Left colon (tissue), 2 donors: Measurements from ENCODE around the gene JMJD1C. TPM values are rescaled to one million over a fixed set of nuclear protein-coding genes. Genes with fewer than 3 reads are reported as not detected.
"Not testable (repeated sequence)": the region's sequence is repeated elsewhere in the genome, so short reads cannot be mapped to it uniquely, and the experiment has no call there.

ENCODE experiments used
- ATAC-seq: fragments of 200-7000 bp; cut with Tn5 transposase; one replicate; pipeline ENCODE4 v1.9.1; 2020; ENCODE audit warnings: mild to moderate bottlenecking, moderate library complexity
- DNase-seq, 2 donors: peaks; one replicate each; pipeline ENCODE4 v3.0.0-alpha.2; 2020
- intact Hi-C, 2 donors: fragments of 100-400 bp; cut with DNase I in 1 of 2; cut with micrococcal nuclease in 1 of 2; formaldehyde crosslinking; loops; one replicate each; pipeline versions ENCODE4 v1.11.2 to v1.14.0; 2022; cut with DNase I, micrococcal nuclease
- total RNA-seq, 2 donors: library from RNA; stranded (reverse); fragmentation: NEBNext Ultra II Directional; extraction: Animal tissue kit (Norgen Biotek cat#: 25700); gene quantifications; one replicate each; pipeline ENCODE4 v1.2.1, GENCODE V29; 2021
- donor health status: DM: no; HTN: no; CAD: no.
- donor health status: DM: yes; HTN: yes; CAD: no.

JMJD1C gene
- total RNA-seq, 2 donors from 2014 or later: 56.1 to 75.0 TPM

DNA sequence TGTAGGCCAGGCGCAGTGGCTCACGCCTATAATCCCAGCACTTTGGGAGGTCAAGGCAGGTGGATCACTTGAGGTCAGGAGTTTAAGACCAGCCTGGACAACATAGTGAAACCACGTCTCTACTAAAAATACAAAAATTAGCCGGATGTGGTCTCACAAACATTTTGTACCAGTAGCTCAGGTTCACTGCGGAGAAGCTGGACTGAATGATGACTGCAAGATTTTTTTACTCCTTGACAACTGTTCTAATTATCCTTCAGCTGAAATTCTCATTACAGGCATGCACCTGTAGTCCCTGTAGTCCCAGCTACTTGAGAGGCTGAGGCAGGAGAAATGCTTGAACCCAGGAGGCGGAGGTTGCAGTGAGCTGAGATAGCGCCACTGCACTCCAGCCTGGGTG is 126.1 kb downstream of the JMJD1C start:
- intact Hi-C loops, ATAC-seq: not testable (repeated sequence)

DNA sequence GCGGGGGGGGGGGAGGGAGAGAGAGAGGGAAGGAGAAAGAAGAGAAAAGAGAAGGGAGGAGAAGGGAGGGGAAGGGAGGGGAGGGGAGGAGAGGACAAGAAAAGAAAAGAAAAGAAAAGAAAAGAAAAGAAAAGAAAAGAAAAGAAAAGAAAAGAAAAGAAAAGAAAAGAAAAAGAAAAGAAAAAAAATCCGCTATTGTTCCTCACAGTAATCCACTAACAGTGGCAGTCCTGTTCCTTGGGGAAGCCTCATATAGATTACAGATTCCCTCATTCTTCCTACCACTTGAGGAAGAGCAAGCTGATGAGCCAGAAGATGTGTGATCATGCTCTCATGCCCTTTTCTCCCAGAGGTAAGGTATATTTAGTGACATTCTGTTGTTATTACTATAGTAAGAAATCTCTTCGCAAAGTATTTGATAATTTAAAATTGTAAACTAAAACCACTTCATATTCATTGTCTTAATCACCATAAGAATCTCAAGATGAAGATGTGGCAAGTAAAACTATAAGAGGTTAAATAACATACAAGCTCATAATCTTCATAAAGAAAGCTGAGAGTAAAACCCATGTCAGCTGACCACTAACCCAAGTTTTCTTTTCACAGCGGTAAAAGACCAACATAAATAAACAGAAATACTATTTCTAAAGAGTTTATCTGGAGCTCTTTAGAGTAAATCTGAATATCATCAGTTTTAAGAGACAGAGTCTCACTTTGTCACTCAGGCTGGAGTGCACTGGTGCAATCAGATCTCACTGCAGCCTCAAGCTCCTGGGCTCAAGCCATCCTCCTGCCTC is 128.1 kb downstream of the JMJD1C start:
- DNase-seq (no peak), ATAC-seq (no peak)
- intact Hi-C loops: no loop called here

More for the DNA sequence above, 126.1 kb downstream of the JMJD1C start:
- not testable (repeated sequence) for DNase-seq

DNA sequence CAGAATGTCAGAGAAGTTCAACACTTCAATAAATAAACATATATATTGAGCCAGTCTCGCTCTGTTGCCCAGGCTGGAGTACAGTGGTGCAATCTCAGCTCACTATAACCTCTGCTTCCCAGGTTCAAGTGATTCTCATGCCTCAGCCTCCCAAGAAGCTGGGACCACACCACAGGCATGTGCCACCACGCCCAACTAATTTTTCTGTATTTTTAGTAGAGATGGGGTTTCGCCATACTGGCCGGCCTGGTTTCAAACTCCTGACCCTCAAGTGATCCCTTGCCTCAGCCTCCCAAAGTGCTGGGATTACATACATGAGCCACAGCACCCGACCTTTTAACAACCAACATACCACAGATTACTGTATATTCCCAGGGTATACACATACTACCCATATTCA is 134.2 kb downstream of the JMJD1C start:
- intact Hi-C loops: no loop called here
- DNase-seq (no peak), ATAC-seq (no peak)

DNA sequence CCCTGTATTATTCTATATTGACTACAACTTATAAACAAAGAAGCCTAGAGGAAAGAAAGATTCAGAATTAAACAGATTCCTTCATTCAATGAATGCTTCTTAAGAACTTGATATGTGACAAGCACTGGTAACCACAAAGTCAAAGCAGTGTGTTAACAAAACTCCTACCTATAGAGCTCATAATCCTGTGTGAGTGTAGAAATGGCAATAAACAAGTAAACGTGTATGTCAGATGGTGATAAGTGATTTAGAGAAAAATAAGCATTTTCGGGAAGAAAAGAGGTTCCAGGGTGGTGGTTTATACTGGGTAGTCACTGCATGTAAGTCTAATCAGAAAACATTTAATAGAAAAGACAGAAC is 141.3 kb downstream of the JMJD1C start:
- no peak for ATAC-seq
- intact Hi-C loops: no loop called here
- no peak for DNase-seq

DNA sequence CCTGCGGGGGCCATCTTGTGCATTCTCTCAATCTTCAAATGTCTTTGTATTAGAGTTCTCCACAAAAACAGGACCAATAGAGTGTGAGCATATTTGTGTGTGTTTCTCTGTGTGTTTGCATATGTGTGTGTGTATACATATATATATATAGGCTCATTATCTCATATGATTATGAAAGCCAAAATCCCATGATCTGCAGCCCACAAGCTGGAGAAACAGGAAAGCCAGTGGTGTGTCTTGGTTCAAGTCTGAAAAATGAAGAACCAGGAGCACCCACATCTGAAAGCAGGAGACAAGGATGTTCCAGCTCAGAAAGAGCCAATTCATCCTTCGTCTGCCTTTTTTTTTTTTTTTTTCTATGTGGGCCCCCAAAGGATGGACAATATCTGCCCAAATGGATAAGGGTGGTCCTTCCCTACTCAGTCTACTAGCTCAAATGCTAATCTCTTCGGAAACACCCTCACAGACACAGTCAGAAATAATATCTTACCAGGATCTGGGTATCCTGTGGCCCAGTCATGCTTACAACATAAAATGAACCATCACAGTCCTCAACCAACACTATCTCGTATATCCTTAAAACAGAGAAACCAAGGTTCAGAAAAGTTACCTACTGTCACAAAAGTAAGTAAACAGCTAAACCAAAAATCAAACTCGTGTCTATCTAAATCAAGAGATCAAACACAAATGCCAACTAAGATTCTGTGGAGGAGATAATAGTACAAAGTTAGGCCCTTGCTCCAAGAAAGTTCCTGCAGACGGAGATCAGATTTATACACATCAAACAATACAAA is 141.9 kb downstream of the JMJD1C start:
- ATAC-seq (no peak), DNase-seq (no peak)
- intact Hi-C loops: no loop called here

DNA sequence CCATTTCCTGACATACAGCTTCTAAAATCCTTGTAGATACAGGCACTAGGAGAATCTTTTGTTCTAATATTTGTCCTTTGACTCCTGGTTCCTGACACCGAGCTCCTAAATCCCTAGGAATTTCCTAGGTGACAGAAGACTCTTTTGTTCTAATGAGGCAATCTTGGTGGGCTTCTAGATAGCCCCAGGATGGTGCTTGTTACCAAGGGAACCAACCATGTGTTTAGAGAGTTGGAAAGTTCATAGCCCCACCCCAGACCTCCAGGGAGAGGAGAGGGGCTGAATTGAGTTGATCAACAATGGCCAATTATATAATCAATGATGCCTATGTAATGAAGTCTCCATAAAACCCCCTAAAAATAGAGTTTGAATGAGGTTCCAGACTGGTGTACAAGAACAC is 145.1 kb downstream of the JMJD1C start:
- intact Hi-C loops: no loop called here
- no peak for DNase-seq
- ATAC-seq: no peak

DNA sequence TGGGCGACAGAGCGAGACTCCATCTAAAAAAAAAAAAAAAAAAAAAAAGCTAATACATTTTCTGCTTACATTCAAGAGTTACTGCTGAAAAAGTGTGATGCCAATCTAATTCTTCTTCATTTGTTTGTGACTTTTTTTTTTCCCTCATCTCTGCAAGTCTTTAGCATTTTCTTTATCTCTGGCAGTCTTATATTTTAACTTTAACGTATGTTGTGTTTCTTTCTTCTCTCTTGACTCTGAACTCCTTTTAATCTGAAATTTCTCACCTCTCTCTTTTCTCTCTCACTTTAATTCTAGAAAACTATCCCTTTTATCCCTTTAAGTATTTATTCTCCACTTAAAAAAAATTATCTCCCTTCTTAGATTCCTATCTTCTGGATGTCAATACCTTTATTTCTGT is 146.5 kb downstream of the JMJD1C start:
- intact Hi-C loops: no loop called here
- no peak for ATAC-seq
- no peak for DNase-seq

DNA sequence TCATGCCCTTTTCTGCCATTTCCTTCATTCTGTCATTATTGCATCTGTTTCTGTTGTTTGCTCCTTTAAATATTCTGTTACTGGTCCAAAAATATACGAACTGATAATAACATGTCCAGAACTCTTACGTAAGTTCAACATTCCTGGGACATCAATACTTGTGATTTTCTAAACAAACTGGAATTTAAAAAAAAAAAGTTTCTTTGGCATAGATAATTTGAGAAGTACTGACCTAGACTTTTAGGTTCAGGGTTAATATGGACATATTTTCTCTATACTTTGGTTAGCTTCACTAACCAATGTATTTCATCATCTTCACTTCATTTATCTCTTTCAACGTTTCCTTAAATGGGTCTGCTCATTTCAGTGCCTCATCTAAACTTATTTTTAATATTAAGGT is 147.3 kb downstream of the JMJD1C start:
- intact Hi-C loops: no loop called here

DNA sequence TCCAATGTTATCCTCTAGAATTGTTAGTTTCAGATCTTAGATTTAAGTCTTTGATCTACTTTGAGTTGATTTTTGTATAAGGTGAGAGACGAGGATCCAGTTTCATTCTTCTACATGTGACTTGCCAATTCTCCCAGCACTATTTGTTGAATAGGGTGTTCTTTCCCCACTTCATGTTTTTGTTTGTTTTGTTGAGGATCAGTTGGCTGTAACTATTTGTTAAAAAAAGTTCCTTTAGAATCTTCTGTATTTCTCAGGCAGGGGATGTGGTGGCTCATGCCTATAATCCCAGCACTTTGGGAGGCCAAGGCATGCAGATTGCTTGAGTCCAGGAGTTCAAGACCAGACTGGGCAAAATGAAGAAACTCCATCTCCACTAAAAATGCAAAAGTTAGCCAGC is 151.8 kb downstream of the JMJD1C start:
- ATAC-seq (no peak), DNase-seq (no peak)
- intact Hi-C loops: no loop called here

More for the DNA sequence above, 147.3 kb downstream of the JMJD1C start:
- DNase-seq (no peak), ATAC-seq (no peak)

DNA sequence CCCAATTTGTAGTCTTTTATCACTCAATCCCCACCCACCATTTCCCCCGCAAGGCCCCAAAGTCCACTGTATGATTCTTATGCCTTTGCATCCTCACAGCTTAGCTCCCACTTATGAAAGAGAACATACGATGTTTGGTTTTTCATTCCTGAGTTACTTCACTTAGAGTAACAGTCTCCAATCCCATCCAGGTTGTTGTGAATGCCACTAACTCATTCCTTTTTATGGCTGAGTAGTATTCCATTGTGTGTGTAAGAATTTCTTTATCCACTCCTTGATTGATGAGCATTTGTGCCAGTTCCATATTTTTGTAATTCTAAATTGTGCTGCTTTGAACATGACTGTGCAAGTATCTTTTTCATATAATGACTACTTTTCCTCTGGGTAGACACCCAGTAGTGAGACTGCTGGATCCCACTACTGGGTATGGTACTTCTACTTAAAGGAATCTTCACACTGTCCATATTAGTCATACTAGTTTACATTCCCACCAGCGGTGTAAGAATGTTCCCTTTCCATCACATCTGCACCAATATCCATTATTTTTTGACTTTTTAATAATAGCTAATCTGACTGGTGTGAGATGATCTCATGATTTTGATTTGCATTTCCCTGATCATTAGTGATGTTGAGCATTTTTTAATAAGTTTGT is 152.6 kb downstream of the JMJD1C start:
- ATAC-seq (no peak), DNase-seq (no peak)
- intact Hi-C loops: no loop called here

DNA sequence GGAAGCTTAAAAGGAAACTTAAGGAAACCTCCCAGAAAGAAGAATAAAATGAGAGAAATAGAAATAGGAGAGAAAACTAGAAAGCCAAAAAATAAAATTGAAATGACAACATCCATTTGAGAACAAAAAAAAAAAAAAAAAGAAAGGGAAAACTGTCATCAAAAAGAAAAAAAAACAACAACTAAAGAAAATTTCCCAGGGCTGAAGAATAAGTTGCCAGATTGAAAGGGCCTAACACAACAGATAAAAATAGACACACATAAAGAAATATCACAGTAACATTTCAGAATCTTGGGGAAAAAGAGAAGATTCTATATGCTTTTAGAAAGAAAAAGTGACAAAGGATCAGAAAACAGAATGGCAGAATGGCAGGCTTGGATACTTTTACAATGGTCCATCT is 157.1 kb downstream of the JMJD1C start:
- intact Hi-C loops: no loop called here
- ATAC-seq (no peak), DNase-seq (no peak)

DNA sequence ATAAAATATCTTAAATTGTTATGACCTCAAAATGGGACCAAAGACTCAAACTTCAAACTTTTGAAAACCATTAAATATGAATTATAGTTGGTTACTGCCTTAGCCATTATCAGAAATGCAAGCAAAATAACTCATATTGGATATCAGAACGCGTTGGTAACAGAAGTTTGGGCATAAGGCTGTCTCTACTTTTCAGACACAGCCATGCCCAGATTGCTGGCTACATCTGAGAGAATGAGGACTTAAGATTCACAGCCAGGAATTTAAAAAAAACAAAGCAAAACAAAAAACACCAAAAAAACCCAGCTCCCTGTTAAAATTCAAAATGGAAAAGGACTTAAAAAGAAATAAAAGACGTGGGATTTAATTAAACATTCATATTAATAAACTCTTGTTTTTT is 161.6 kb downstream of the JMJD1C start:
- intact Hi-C loops: no loop called here
- ATAC-seq: no peak
- DNase-seq: no peak

DNA sequence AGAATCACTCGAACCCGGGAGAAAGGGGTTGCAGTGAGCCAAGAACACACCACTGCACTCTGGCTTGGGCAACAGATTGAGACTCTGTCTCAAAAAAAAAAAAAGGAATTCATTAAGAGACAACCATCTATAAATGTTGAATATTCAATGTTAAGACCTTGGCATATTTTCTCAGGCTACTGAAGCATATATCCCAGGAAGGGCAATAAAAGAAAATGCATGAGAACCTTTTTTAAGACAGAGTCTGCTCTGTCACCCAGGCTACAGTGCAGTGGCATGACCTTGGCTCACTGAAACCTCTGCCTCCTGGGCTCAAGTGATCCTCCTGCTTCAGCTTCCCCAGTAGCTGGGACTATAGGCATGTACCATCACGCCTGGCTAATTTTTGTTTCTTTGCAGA is 165.0 kb downstream of the JMJD1C start:
- ATAC-seq (no peak), DNase-seq (no peak)
- intact Hi-C loops: no loop called here

DNA sequence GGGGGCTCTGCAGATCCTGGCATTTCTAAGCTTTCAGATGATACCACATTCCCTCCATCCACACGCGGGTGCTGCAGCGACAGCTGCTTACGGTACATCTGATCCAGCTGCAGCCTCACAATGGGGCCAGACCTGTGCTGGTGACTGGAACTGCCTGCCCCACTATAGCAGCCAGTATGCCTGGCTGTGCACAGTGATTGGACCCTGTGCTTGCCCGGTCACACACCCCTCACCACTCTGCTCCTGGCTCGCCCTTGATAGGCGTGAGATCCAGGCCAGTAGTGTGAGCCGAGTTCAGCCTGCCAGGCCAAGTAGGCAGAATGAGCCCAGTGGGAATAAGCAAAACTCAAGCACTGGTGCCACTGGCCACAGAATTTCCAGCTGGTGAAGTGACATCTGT is 167.8 kb downstream of the JMJD1C start:
- intact Hi-C loops: no loop called here
- DNase-seq (no peak), ATAC-seq (no peak)

DNA sequence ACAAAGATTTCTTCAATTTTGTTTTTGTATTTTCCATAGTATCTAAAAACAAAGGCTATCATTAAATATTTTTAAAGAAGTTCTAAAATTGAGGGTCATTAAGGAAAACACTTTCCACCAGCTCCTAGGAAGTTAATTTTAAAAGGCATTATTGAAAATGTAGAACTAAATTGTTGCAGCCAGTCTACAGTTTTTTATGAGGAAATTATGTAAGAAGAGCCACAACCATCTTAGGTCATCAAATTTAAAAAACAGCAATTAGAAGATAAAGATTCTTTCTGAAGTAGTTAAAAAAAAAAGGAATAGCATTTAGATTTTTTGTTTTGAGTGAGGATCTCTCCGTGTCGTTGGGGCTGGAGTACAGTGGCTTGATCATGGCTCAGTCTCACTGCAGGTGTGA is 171.0 kb downstream of the JMJD1C start:
- ATAC-seq: no peak
- intact Hi-C loops: no loop called here
- no peak for DNase-seq

DNA sequence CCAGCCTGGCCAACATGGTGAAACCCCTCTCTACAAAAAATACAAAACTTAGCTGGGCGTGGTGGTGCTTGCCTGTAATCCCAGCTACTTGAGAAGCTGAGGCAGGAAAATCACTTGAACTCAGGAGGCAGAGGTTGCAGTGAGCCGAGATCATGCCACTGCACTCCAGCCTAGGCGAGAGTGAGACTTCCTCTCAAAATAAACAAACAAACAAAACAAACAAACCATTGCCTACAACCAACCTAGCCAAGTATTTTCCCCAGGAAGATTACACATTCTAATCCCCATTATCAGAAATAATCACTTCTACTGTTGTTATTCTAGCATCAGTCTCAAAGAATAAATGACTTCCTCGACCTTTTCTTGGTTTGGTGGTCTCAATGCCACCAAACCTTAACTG is 172.9 kb downstream of the JMJD1C start:
- ATAC-seq, intact Hi-C loops, DNase-seq: not testable (repeated sequence)

DNA sequence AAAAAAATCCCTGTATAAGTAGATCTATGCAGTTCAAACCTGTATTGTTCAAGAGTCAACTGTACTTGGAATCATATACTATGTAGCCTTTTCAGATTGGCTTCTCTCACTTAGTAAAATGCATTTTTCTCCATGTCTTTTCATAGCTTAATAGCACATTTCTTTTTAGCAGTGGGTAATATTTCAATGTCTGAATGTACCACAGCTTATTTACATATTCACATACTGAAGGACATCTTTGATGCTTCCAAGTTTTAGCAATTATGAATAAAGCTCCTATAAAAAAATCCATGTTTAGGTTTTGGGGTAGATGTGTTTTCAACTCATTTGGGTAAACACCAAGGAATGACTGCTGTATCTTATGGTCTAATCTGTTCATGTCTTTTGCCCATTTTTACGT is 177.6 kb downstream of the JMJD1C start:
- intact Hi-C loops: no loop called here
- ATAC-seq: no peak

DNA sequence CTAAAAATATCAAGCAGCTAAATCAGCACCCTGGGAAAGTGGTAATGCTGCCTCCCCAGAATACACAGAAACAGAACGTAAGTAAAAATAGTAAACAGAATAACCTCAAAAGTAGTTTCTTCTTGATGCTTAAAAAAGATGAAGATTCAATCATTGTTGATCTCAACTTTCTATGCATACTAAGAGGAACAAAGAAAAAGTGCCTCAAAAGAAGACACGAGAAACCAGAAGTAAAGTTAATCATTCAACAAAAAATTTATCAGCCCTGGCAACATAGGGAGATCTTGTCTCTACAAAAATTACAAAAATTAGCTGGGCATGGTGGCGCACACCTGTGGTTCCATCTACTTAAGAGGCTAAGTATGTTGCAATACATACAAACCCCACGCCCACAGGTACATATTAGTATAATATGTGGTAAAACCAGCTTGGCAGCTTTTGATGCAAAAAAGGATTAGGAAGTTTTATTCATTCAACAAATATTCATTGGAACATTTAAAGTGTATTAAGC is 179.0 kb downstream of the JMJD1C start:
- DNase-seq (no peak), ATAC-seq (peak; percentile 44)
- intact Hi-C loops: no loop called here

More for the DNA sequence above, 177.6 kb downstream of the JMJD1C start:
- DNase-seq: no peak

DNA sequence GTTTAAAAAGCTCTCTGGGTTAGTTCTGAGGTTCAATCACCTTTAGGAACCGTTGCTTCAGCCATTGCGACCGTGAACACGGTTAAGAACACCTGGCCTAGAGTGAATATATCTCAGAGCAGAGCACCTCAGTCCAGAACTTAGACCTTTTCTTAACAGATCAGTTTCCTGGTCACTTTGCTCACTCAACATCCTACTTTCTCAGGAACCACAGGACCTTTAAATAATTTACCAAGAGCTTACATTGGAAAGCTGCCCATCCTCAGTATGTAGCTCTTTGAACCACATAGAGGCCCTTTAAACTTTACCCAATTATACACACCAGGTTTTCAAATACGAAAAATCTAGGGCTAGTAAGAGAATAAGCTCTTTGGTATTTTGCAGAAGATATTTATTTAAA is 179.4 kb downstream of the JMJD1C start:
- DNase-seq (no peak), ATAC-seq (peak; percentile 73)
- intact Hi-C loops: no loop called here

DNA sequence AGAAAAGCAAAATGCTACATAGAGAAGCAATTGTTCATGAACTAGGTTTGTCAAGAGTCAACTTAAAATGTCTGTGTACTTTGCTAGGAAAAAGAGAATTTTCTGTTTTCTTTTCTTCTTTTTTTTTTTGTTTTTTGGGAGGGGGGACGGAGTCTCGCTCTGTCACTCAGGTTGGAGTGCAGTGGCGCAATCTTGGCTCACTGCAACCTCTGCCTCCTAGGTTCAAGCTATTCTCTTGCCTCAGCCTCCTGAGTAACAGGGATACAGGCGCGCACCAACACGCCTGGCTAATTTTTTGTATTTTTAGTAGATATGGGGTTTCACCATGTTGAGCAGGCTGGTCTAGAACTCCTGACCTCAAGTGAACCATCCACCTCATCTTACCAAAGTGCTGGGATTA is 181.9 kb downstream of the JMJD1C start:
- intact Hi-C loops, DNase-seq, ATAC-seq: not testable (repeated sequence)
